Stimulated activated CD4-positive, alpha-beta T cell treated with anti-CD3 and anti-CD28 coated beads, Interleukin-4, amount 100 ng/mL, for 48 hours (primary cell): ENCODE results near the gene GTPBP8.

Experiments used
- DNase-seq, 2 donors: peaks; one replicate each; pipeline ENCODE4 v3.0.0-alpha.2; 2020; ENCODE audit warnings: low read depth in 2 of 2

Gene GTPBP8

GRCh38 chr3:112990672-112991602 is at the start of gene GTPBP8:
Gene GTPBP8, plus strand, starts transcription at chr3:112990984. Its CDS starts 16 bp downstream, at chr3:112991000.
- DNase-seq, result peak; percentile 77 to 86

- DNase-seq, result no peak
Observed at GRCh38 chr3:112948346-112948838, 42.4 kb upstream of the GTPBP8 start.

GRCh38 chr3:112956351-112956750 is 34.4 kb upstream of the GTPBP8 start:
- no peak for DNase-seq

GRCh38 chr3:112958811-112959560 is 31.8 kb upstream of the GTPBP8 start:
- no peak for DNase-seq

- no peak for DNase-seq
Observed at GRCh38 chr3:112963683-112964082, 27.1 kb upstream of the GTPBP8 start.

- DNase-seq, result no peak
Observed at GRCh38 chr3:112965656-112966055, 25.1 kb upstream of the GTPBP8 start.

GRCh38 chr3:112966633-112967032 is 24.2 kb upstream of the GTPBP8 start:
- no peak for DNase-seq

- DNase-seq, result no peak
Observed at GRCh38 chr3:112967425-112967824, 23.4 kb upstream of the GTPBP8 start.

GRCh38 chr3:112967828-112968227 is 23.0 kb upstream of the GTPBP8 start:
- DNase-seq, result no peak

GRCh38 chr3:112972158-112972557 is 18.6 kb upstream of the GTPBP8 start:
- no peak for DNase-seq

- peak in 1 of 2 donors; percentile 52 for DNase-seq
Observed at GRCh38 chr3:112973325-112974177, 17.2 kb upstream of the GTPBP8 start.

GRCh38 chr3:112974178-112974517 is 16.6 kb upstream of the GTPBP8 start:
- DNase-seq, result no peak

- no peak for DNase-seq
Observed at GRCh38 chr3:112974894-112975293, 15.9 kb upstream of the GTPBP8 start, which contains the start of gene CD200R1. Gene CD200R1, minus strand, starts transcription at chr3:112975103. Its CDS starts 246 bp downstream, at chr3:112974857.

GRCh38 chr3:112976001-112976400 is 14.8 kb upstream of the GTPBP8 start:
- no peak for DNase-seq

GRCh38 chr3:112976953-112977352 is 13.8 kb upstream of the GTPBP8 start:
- no peak for DNase-seq

GRCh38 chr3:112979244-112979832 is 11.4 kb upstream of the GTPBP8 start:
- no peak for DNase-seq

- no peak for DNase-seq
Observed at GRCh38 chr3:112980080-112980479, 10.7 kb upstream of the GTPBP8 start.

- no peak for DNase-seq
Observed at GRCh38 chr3:112982710-112983109, 8.1 kb upstream of the GTPBP8 start.

- no peak for DNase-seq
Observed at GRCh38 chr3:112984485-112984884, 6.3 kb upstream of the GTPBP8 start.

GRCh38 chr3:112987710-112988334 is 3.0 kb upstream of the GTPBP8 start:
- DNase-seq, result no peak

GRCh38 chr3:112995800-112996199 is 5.0 kb downstream of the GTPBP8 start:
- no peak for DNase-seq
